ENCODE data around the gene PID1. TPM values are rescaled to one million over a fixed set of nuclear protein-coding genes. Genes with fewer than 3 reads are reported as not detected.

The PID1 gene
- total RNA-seq, 4 donors from 2014 or later, result 9.5 to 28.5 (median 21.2) TPM

DNA sequence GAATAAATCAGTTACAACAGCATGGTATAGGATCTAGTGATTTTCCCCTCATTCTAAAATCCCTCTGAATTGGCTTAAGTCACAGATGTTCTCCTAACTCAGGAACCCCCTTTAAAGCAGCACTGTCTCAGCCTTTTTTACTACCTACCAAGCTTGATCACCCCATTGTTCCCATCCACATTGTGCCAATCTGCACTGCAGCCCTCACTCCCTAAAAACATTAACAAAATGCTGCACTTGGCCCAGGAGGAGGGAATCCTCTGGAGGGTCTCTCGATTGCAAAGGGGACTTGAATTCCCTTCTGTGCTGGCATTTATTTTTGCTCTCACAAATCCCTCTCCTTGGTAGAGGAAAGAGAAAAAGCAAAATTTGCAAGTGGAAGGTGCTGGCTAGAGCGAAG lies 223.0 kb downstream of the PID1 start:
- TF ChIP-seq, protein P1, sequence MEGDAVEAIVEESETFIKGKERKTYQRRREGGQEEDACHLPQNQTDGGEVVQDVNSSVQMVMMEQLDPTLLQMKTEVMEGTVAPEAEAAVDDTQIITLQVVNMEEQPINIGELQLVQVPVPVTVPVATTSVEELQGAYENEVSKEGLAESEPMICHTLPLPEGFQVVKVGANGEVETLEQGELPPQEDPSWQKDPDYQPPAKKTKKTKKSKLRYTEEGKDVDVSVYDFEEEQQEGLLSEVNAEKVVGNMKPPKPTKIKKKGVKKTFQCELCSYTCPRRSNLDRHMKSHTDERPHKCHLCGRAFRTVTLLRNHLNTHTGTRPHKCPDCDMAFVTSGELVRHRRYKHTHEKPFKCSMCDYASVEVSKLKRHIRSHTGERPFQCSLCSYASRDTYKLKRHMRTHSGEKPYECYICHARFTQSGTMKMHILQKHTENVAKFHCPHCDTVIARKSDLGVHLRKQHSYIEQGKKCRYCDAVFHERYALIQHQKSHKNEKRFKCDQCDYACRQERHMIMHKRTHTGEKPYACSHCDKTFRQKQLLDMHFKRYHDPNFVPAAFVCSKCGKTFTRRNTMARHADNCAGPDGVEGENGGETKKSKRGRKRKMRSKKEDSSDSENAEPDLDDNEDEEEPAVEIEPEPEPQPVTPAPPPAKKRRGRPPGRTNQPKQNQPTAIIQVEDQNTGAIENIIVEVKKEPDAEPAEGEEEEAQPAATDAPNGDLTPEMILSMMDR (IDR thresholded peaks at IDR 0.05), result no peak
- TF ChIP-seq POLR2A (IDR thresholded peaks at IDR 0.05), result no peak
- DNase-seq (ENCODE audit: low spot score in 2 of 2), result no peak
- no peak overlapping the region for H3K4me3 ChIP-seq (ENCODE audit: low read depth, poor library complexity, severe bottlenecking)
- intact Hi-C loops (cut with DNase I; ENCODE audit: low total_unique reads), result no loop called here
- 78 to 87% methylated on average over 2 of the region's 2 CpGs for WGBS, 2 donors

DNA sequence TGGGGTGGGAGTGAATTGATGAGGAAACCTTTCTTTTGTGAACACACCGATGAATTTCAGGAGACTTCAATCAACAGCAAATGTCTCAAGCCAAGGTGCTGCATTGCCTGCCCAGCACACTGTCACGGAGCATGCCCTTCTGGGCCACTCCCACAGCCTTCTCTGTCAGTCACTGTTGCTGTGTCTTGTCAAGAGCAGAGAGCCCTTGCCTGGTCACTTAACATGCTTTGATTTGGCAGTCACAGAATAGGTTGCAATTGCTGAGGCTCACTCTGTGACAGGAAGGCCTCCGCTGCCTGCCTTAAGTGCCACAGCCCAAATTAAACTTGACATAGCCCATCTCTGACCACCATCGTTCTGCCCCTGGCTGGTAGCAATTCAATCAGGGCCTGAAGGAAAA lies 225.4 kb downstream of the PID1 start:
- no peak for DNase-seq (ENCODE audit: low spot score in 2 of 2)
- WGBS, 2 donors, result 88 to 93% methylated on average over 4 of the region's 4 CpGs
- intact Hi-C loops (cut with DNase I; ENCODE audit: low total_unique reads), result no loop called here
- TF ChIP-seq, protein P1 (IDR thresholded peaks at IDR 0.05), result no peak
- no peak for TF ChIP-seq POLR2A (IDR thresholded peaks at IDR 0.05)
- no peak overlapping the region for H3K4me3 ChIP-seq (ENCODE audit: low read depth, poor library complexity, severe bottlenecking)

DNA sequence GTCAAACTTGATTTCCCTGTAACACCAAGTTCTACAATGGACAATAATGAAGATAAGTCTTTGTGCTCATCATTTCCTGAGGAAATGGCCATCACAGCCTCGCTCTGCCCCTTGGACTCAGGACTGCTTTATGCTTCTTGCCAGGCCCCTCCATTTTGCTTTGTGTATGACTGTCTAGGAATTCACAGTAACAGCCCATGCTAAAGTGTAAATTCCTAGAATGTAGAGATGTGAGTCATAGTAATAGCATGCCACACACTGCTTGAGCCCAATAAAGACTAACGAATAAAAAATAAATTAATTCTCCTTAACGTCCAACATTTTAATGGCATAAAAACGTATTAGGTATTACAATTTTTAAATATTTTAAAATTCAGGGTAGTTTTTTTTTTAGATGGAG lies 226.5 kb downstream of the PID1 start:
- no peak for DNase-seq (ENCODE audit: low spot score in 2 of 2)
- no peak overlapping the region for H3K4me3 ChIP-seq (ENCODE audit: low read depth, poor library complexity, severe bottlenecking)
- intact Hi-C loops (cut with DNase I; ENCODE audit: low total_unique reads), result no loop called here
- WGBS, 2 donors, result 81 to 82% methylated on average over 4 of the region's 4 CpGs
- TF ChIP-seq POLR2A (IDR thresholded peaks at IDR 0.05), result no peak
- TF ChIP-seq, protein P1 (IDR thresholded peaks at IDR 0.05), result no peak

DNA sequence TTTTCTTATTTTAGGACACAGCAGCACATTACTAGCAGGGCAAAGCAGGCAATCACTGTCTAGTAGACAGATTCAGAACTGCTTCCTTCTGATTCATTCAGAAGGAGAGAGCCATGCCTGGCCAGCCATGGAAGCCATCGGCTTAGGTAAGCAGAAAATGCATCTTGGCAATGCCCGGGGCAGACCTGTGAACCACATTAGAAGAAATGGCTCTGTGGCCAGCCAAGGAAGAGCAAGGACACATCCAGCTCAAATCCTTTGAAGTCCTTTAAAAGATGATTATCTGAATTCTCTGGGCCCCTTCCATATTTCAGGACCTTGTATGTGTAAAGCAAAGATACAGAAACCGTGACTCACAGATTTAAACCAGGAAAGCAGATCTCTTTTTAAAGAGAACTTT lies 227.4 kb downstream of the PID1 start:
- no peak overlapping the region for H3K4me3 ChIP-seq (ENCODE audit: low read depth, poor library complexity, severe bottlenecking)
- no peak for TF ChIP-seq POLR2A (IDR thresholded peaks at IDR 0.05)
- TF ChIP-seq, protein P1 (IDR thresholded peaks at IDR 0.05), result no peak
- WGBS, 2 donors, result 82 to 86% methylated on average over 3 of the region's 3 CpGs
- intact Hi-C loops (cut with DNase I; ENCODE audit: low total_unique reads), result no loop called here
- DNase-seq (ENCODE audit: low spot score in 2 of 2), result no peak

DNA sequence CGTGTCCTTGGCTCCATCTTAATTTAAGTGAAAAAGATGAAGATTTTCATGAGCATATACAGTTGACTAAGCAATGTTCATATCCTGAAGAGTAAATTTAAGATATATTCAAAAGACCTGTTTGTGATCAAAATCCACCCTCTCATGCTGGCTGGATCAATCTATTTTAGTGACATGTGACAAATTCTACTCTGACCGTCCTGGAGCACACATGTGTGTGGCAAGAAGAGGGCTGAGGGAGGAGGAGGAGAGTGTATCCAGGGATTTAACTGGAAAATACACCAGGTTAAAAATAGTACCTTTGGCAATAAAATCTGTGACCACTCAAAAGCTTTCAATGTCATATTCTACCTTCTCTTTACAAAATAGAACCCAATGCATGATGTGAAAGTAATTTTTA lies 228.7 kb downstream of the PID1 start:
- no peak for TF ChIP-seq POLR2A (IDR thresholded peaks at IDR 0.05)
- TF ChIP-seq, protein P1 (IDR thresholded peaks at IDR 0.05), result no peak
- WGBS, 2 donors, result 76 to 78% methylated on average over 2 of the region's 2 CpGs
- no peak overlapping the region for H3K4me3 ChIP-seq (ENCODE audit: low read depth, poor library complexity, severe bottlenecking)
- intact Hi-C loops (cut with DNase I; ENCODE audit: low total_unique reads), result no loop called here
- DNase-seq (ENCODE audit: low spot score in 2 of 2), result no peak

DNA sequence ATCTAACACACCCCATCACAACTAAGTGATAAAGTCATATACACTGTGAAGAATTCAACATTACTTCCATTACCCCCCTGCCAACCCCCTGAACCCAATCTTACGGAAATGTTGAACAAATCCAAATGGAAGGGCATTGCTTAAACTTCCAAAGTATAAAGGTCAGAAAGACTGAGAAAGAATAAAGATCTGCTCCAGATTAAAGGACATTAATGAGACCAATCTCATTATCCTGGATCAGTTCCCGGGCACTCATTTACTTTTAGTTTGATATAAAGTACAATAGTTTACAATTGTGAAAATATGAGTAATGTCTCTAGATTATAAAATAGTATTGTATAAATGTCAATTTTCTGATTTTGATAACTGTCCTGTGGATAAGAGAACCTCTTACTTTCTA lies 229.4 kb downstream of the PID1 start:
- H3K4me3 ChIP-seq (ENCODE audit: low read depth, poor library complexity, severe bottlenecking), result no peak overlapping the region
- WGBS, 2 donors, result 82 to 88% methylated on average over 2 of the region's 2 CpGs
- intact Hi-C loops (cut with DNase I; ENCODE audit: low total_unique reads), result no loop called here
- DNase-seq (ENCODE audit: low spot score in 2 of 2), result no peak
- TF ChIP-seq POLR2A (IDR thresholded peaks at IDR 0.05), result no peak
- TF ChIP-seq, protein P1 (IDR thresholded peaks at IDR 0.05), result no peak

All from lower leg skin (tissue), 4 donors.